Measurements from ENCODE around the gene PDPK1.

The PDPK1 gene

GRCh38 chr16:2507665-2508064, 30.2 kb upstream of the PDPK1 start:
- no peak for FAIRE-seq

DNA sequence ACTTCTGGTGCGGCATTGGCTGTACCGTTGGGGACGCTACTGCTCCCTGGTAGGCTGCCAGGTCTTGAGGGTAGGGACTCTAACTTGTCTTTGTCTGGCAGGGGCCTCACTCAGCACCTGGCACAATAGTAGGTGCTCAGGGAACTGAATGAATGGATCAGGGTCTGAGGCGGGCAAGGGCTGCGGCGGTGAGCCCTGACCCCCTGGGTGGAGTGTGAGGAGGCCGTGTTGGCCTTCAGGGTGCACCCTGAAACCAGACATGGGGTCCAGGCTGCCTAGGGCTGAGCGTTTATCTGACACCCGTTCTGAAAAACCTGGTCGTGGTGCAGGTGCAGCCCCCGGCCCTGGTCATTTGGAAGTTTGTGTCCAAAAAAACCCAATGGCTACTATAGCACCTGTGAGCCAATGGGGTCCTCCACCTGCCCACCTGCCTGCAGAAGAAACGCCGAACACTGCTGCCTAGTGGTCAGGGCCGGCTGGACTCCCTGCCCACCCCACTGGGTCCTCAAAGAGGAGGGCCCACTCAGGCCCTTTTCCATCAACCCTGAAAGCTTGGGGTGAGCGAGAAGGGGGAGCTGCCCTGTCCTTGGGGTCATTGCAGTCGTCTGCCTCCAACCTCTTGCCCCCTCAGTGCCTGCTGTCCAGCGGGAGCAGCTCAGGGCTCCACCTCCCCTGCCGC, 29.0 kb upstream of the PDPK1 start:
- no peak for FAIRE-seq

GRCh38 chr16:2511128-2511800, 26.6 kb upstream of the PDPK1 start:
- FAIRE-seq: no peak

GRCh38 chr16:2511996-2512734, 25.7 kb upstream of the PDPK1 start:
- no peak for FAIRE-seq

DNA sequence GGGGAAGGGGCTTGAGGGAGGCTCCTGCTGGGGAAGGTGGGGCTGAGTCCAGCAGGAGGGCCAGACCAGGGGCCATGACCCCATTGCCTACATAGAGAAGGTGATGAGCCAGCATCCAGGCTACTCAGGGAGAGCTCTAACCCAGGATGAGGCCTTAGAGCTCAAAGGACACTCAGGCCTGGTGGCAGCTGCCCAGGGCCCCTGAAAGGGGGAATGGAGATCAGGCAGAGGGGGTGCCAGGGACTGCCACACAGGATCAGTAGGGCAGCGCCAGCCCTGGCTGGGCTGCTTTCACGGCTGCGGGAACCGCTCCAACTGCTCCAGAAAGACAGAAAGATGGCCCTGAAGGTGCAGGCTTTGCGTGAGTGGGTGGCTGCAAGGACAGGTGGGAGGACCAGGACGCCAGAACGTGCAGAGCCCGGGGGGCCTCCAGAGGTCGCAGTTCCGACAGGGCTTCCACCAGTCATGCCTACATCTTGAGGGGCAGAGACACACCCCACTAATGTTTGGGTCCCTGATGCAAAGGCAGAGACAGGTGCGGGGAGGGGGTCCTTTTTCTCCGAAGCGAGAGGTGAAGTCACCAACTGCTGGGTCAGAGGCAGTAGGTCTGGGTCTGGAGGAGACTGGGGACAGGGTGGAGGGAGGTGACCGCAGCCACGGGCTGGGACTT, 25.0 kb upstream of the PDPK1 start:
- FAIRE-seq: no peak

DNA sequence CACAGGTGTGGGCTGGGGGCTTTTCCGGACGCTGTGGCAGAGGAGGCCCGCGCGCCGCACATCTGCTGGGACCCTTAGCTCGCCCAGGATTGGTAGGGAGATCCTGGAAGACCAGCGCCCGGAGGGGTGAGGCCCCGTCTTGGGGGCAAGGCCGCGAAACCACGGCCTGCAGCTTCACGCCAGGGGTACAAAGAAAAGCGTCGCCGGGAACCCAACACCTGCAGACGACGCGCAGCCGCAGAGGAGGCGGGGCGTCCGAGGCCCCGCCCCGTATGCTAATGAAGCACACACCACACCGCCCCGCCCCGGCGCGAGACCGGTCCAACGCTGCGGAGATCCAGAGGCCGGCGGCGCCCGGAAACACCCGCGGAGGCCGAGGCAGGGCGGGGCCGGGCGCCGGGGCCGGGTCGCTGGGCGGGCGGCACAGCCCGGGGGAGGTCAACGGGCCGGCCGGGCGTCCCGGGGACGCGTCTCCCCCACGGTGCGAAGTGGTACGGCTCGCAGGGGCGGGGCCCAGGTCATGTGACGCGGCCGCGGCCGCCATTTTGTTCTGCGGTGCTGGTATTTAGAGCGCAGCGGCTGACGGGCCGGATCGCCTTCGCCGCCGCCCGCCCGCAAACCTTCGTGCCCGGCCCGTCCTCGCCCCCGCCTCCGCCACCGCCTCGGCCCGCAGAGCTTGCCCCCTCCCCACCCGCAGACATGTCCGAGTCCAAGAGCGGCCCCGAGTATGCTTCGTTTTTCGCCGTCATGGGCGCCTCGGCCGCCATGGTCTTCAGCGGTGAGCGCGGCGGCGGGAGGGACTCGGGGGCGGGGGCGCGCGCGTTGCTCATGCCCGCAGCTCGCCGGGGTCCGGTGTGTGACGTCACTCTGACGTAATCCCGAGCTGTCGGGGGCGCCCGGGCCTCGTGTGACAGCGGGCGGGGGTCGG, 24.2 kb upstream of the PDPK1 start, which contains the start of gene ATP6V0C:
TSS of gene ATP6V0C (plus strand) at position 548 of the 928 bp plus-strand sequence. CDS start at position 700, 152 bp downstream.
- no peak for FAIRE-seq

GRCh38 chr16:2514333-2515179, 23.3 kb upstream of the PDPK1 start:
- FAIRE-seq: no peak

DNA sequence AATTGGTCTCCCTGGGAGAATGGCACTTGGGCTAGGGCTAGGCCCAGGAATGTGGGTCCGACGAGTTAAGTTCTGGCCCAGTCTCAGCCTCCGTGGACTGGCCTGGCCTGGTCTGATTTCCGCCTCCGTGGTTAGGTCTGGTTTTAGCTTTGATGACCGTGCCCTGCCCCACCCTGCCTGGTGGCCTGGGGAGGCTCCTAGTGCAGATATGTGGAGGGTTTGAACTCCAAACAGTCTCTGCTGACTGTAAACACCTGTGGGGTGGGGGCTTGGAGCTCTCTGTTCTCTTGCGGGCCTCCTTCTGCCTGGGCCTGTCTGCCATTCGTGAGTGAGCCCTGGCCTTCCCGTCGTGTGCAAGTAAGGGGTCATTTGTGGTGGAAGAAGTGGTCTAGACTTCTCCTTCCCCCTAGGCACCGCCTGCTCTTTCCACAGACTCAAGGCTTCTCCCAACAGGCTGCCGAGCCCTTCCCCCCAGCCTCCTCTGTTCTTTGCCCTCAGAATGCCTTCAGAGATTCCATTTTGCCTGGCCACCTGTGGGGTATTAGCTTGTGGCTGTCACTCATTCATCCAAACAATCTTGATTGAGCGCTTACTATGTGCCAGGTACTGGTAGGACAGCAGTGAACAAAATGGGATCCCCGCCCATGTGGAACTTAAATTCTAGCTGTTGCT, 22.5 kb upstream of the PDPK1 start:
- no peak for FAIRE-seq

GRCh38 chr16:2516391-2517240, 21.2 kb upstream of the PDPK1 start:
- FAIRE-seq: no peak

DNA sequence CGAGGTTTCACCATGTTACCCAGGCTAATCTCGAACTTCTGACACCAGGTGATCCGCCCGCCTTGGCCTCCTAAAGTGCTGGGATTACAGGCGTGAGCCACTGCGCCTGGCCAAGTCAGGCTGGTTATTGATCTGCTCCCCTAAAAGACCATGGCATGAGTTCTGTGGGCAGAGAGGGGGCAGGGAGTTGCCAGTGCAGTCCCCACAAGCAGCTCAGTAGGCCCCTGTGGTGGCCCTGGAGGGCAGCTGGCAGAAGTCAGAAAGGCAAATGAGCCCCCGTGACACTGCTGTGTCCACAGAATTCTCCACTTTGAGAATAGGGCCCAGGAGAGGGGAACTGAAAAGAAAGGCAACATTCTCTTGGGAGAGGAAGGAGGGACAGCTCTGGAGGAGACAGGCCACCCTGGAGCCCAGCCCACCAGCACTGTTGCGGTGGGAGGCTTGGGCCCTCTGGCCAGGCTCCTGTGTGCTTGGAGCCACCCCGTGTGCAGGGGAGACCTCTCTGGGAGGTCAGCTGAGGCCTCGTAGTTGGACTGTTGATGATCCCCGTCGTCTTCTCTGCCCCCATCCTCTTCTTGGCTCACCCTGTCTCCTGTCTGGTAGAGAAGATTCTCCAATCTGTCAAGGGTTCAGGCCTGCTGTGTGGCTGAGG, 19.7 kb upstream of the PDPK1 start:
- no peak for FAIRE-seq

DNA sequence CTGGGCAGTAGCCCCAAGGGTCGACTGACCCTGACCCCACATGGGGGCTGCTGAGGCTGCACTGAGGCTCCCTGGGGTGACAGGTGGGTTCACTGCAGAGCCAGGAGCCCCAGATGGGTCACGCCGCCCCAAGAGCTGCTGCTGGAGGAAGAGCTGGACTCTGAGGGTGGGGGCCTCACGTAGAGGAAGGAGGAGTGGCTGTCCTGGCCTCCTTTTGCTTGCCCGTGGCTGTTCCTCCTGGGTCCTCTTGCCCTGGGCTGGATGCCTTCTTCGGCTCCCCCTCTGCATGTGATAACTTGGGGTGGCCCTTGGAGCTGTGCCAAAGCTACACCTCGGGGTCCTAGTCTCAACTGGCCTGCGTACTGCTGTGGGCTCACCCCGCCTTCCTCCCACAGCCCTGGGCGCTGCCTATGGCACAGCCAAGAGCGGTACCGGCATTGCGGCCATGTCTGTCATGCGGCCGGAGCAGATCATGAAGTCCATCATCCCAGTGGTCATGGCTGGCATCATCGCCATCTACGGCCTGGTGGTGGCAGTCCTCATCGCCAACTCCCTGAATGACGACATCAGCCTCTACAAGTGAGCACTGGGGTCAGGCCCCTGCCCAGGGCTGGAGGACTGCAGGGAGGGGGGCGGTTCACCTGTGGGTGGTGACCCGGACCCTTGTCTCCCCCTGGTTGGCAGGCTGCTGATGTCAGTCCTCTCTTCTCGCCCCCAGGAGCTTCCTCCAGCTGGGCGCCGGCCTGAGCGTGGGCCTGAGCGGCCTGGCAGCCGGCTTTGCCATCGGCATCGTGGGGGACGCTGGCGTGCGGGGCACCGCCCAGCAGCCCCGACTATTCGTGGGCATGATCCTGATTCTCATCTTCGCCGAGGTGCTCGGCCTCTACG, 18.8 kb upstream of the PDPK1 start:
- FAIRE-seq: no peak

- FAIRE-seq: no peak
Observed at GRCh38 chr16:2519711-2520080, 18.1 kb upstream of the PDPK1 start.

- FAIRE-seq: no peak
Observed at GRCh38 chr16:2520097-2520783, 17.6 kb upstream of the PDPK1 start, which contains the start of gene AMDHD2. Gene AMDHD2 (plus strand): TSS chr16:2520371. CDS start chr16:2520459, 88 bp downstream.

GRCh38 chr16:2520784-2521531, 16.9 kb upstream of the PDPK1 start:
- FAIRE-seq: no peak

GRCh38 chr16:2523801-2524231, 14.0 kb upstream of the PDPK1 start:
- FAIRE-seq: no peak

DNA sequence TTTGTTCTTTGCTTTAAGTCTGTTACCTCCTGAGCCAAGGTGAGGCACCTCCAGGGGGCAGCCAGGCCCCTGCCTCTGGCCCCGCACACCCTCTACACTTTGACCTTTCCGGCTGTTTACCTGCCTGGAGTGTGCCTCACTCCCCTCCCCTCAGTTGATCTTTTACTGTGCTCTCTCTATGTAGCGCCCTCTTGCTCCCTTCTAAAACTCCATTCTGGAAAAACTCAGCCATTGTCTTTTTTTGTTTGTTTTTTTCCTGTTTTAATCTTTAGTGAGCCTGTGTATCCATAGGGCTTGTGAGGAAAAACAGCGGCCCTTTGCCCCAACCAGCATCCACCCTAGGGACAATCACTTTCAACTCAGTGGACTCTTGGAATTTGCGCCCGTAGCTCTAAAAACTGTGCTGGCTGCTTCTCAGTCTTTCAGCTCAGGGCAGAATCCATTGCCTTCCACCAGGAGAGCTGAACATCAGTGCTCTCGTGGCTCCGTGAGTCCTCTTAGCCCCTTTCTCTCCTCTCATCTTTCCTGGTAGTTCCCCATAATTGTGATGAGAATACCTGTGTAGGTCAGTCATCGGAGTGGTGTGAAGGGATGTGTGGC, 13.4 kb upstream of the PDPK1 start:
- FAIRE-seq: no peak
